Umbilical cord (tissue), 2 donors: Measurements from ENCODE around the gene TTC16. TPM values are rescaled to one million over a fixed set of nuclear protein-coding genes. Genes with fewer than 3 reads are reported as not detected.

Experiments
- DNase-seq: peaks from one replicate; pipeline ENCODE4 v3.0.0-alpha.2; 2015; ENCODE audit warnings: low spot score
- total RNA-seq: library from RNA; depleted of rRNA; stranded (reverse); fragments of >200 nt; gene quantifications from one replicate; pipeline ENCODE4 v1.2.3, GENCODE V29; 2014; ENCODE audit warnings: low replicate concordance; ENCODE audit not compliant: insufficient read depth

TTC16 gene
- total RNA-seq, result 0.24 TPM

GRCh38 chr9:127715470-127716337, at the start of gene TTC16, which contains the start of gene PTRH1:
Gene TTC16 (plus strand): TSS chr9:127716079. CDS start chr9:127716146, 67 bp downstream.
Gene PTRH1 (minus strand): TSS chr9:127715663. CDS start chr9:127715639, 24 bp downstream.
- DNase-seq, result peak; percentile 98

GRCh38 chr9:127667127-127667844, 48.6 kb upstream of the TTC16 start:
- no peak for DNase-seq

GRCh38 chr9:127667906-127668305, 48.0 kb upstream of the TTC16 start:
- DNase-seq, result no peak

GRCh38 chr9:127673234-127673633, 42.6 kb upstream of the TTC16 start:
- no peak for DNase-seq

GRCh38 chr9:127676638-127677037, 39.2 kb upstream of the TTC16 start:
- DNase-seq, result no peak

GRCh38 chr9:127679506-127679905, 36.4 kb upstream of the TTC16 start:
- DNase-seq, result no peak

- no peak for DNase-seq
Measured at GRCh38 chr9:127680226-127680625, 35.7 kb upstream of the TTC16 start.

- no peak for DNase-seq
Measured at GRCh38 chr9:127680846-127681245, 35.0 kb upstream of the TTC16 start.

- DNase-seq, result no peak
Measured at GRCh38 chr9:127682351-127683136, 33.3 kb upstream of the TTC16 start.

GRCh38 chr9:127683723-127684122, 32.2 kb upstream of the TTC16 start:
- DNase-seq, result no peak

- DNase-seq, result no peak
Measured at GRCh38 chr9:127684576-127684975, 31.3 kb upstream of the TTC16 start.

GRCh38 chr9:127686461-127687393, 29.2 kb upstream of the TTC16 start:
- no peak for DNase-seq

- no peak for DNase-seq
Measured at GRCh38 chr9:127689329-127690000, 26.4 kb upstream of the TTC16 start.

GRCh38 chr9:127690735-127691134, 25.1 kb upstream of the TTC16 start:
- DNase-seq, result no peak

GRCh38 chr9:127692071-127692470, 23.8 kb upstream of the TTC16 start:
- DNase-seq, result no peak

- DNase-seq, result no peak
Measured at GRCh38 chr9:127693143-127693542, 22.7 kb upstream of the TTC16 start.

GRCh38 chr9:127693697-127694096, 22.2 kb upstream of the TTC16 start:
- no peak for DNase-seq

- no peak for DNase-seq
Measured at GRCh38 chr9:127694890-127695720, 20.8 kb upstream of the TTC16 start.

GRCh38 chr9:127697575-127697974, 18.3 kb upstream of the TTC16 start:
- DNase-seq, result no peak
